Measurements from ENCODE around the gene KRTAP4-5. TPM values are rescaled to one million over a fixed set of nuclear protein-coding genes. Genes with fewer than 3 reads are reported as not detected.
"Not testable (repeated sequence)": the region's sequence is repeated elsewhere in the genome, so short reads cannot be mapped to it uniquely, and the experiment has no call there.

KRTAP4-5 gene
- total RNA-seq, 1 donor from 2014 or later, result not detected

- no peak overlapping the region for H3K4me3 ChIP-seq
- no peaks in the 10 kb centered on the region for H3K9me3 ChIP-seq (replicated peaks)
- no peaks in the 10 kb centered on the region for H3K36me3 ChIP-seq
- H3K4me1 ChIP-seq, result no peaks in the 10 kb centered on the region
- peaks cover 45% of the 10 kb centered on the region for H3K27me3 ChIP-seq (ENCODE audit: low read depth)
- no peak overlapping the region for H3K27ac ChIP-seq (replicated peaks)
- TF ChIP-seq CTCF (IDR thresholded peaks at IDR 0.05; ENCODE audit: borderline replicate concordance), result no peak
- no peak for DNase-seq
- intact Hi-C loops (cut with micrococcal nuclease), result no loop called here
Measured at GRCh38 chr17:41171886-41172285, 22.3 kb upstream of the KRTAP4-5 start.

- no peak within 1 kb of the TSS for H3K27ac ChIP-seq (replicated peaks)
- peaks cover 33% of the 10 kb centered on the region for H3K27me3 ChIP-seq (ENCODE audit: low read depth)
- no peaks in the 10 kb centered on the region for H3K4me1 ChIP-seq
- no peaks in the 10 kb centered on the region for H3K36me3 ChIP-seq
- no peak for DNase-seq
- intact Hi-C loops (cut with micrococcal nuclease), result no loop called here
- H3K9me3 ChIP-seq (replicated peaks), result no peaks in the 10 kb centered on the region
- TF ChIP-seq CTCF (IDR thresholded peaks at IDR 0.05; ENCODE audit: borderline replicate concordance), result no peak
- no peak within 1 kb of the TSS for H3K4me3 ChIP-seq
Measured at GRCh38 chr17:41168121-41168520, 18.5 kb upstream of the KRTAP4-5 start, which contains the start of gene KRTAP4-3. KRTAP4-3 (minus strand) TSS chr17:41168221; CDS start chr17:41168172, 49 bp downstream.

- no peaks in the 10 kb centered on the region for H3K36me3 ChIP-seq
- no peak for TF ChIP-seq CTCF (IDR thresholded peaks at IDR 0.05; ENCODE audit: borderline replicate concordance)
- no peaks in the 10 kb centered on the region for H3K4me1 ChIP-seq
- no peak overlapping the region for H3K4me3 ChIP-seq
- peaks cover 37% of the 10 kb centered on the region for H3K27me3 ChIP-seq (ENCODE audit: low read depth)
- H3K9me3 ChIP-seq (replicated peaks), result no peaks in the 10 kb centered on the region
- intact Hi-C loops (cut with micrococcal nuclease), result no loop called here
- no peak for DNase-seq
- no peak overlapping the region for H3K27ac ChIP-seq (replicated peaks)
Measured at GRCh38 chr17:41167561-41167960, 17.9 kb upstream of the KRTAP4-5 start.

- TF ChIP-seq CTCF (IDR thresholded peaks at IDR 0.05; ENCODE audit: borderline replicate concordance), result no peak
- Histone ChIP-seq H3K36me3 (no peaks in the 10 kb centered on the region), H3K27ac (replicated peaks) (no peak overlapping the region)
Measured at GRCh38 chr17:41163828-41164227, 14.2 kb upstream of the KRTAP4-5 start.

GRCh38 chr17:41160648-41161047, 11.0 kb upstream of the KRTAP4-5 start, which contains the start of gene KRTAP4-4:
KRTAP4-4 (minus strand) TSS chr17:41160748; CDS start chr17:41160691, 57 bp downstream.
- H3K4me3 ChIP-seq, result no peak within 1 kb of the TSS
- no peaks in the 10 kb centered on the region for H3K9me3 ChIP-seq (replicated peaks)
- H3K4me1 ChIP-seq, result no peaks in the 10 kb centered on the region
- peaks cover 73% of the 10 kb centered on the region for H3K27me3 ChIP-seq (ENCODE audit: low read depth)
- no peak for DNase-seq
- no peak within 1 kb of the TSS for H3K27ac ChIP-seq (replicated peaks)
- TF ChIP-seq CTCF (IDR thresholded peaks at IDR 0.05; ENCODE audit: borderline replicate concordance), result no peak
- intact Hi-C loops (cut with micrococcal nuclease), result no loop called here
- H3K36me3 ChIP-seq, result no peaks in the 10 kb centered on the region

More at GRCh38 chr17:41163828-41164227, 14.2 kb upstream of the KRTAP4-5 start:
- Histone ChIP-seq H3K4me3 (no peak overlapping the region), H3K9me3 (replicated peaks) (no peaks in the 10 kb centered on the region), H3K27me3 (ENCODE audit: low read depth) (peaks cover 46% of the 10 kb centered on the region), H3K4me1 (no peaks in the 10 kb centered on the region)
- DNase-seq, result no peak
- intact Hi-C loops (cut with micrococcal nuclease), result no loop called here

GRCh38 chr17:41160190-41160589, 10.6 kb upstream of the KRTAP4-5 start:
- peaks cover 69% of the 10 kb centered on the region for H3K27me3 ChIP-seq (ENCODE audit: low read depth)
- H3K4me3 ChIP-seq; H3K4me1 ChIP-seq; DNase-seq; H3K9me3 ChIP-seq (replicated peaks); H3K36me3 ChIP-seq; H3K27ac ChIP-seq (replicated peaks); intact Hi-C loops (cut with micrococcal nuclease): not testable (repeated sequence)

Measured in left ventricle myocardium inferior (tissue), 1 donor.